ENCODE measurements around the gene LCTL.
"Not testable (repeated sequence)": the region's sequence is repeated elsewhere in the genome, so short reads cannot be mapped to it uniquely, and the experiment has no call there.

LCTL gene

DNA sequence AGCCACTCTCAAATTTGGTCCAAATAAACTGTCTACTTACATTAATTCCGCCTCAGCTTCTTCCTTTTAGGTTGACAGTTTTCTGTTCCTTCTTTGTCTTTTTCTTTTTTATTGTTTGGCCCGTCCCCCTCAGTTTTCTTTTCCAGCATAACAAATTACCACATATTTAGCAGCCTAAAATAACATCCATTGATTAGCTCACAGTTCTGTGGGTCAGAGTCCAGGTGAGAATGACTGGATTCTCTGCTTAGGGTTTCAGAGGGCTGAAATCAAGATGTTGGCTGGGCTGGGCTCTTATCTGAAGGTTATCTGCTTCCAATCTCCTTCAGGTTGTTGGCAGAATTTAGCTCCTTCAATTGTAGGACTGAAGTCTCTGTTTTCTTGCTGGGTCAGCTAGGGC, 24.6 kb upstream of the LCTL start:
- DNase-seq: no peak

DNA sequence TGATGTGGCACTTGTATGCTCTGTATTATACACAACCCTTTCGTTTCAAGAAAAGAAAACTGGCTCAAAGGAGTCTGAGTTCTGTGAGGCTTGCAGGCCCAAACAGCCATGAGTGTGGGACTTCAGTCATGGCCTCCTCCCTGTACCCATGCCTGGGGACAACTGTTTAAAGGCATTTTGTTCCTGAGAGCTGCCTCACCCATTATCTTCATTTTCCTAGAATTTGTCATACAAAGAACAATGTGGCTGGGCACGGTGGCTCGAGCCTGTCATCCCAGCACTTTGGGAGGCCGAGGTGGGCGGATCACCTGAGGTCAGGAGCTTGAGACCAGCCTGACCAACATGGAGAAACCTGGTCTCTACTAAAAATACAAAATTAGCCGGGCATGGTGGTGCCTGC, 23.6 kb upstream of the LCTL start:
- DNase-seq: not testable (repeated sequence)

DNA sequence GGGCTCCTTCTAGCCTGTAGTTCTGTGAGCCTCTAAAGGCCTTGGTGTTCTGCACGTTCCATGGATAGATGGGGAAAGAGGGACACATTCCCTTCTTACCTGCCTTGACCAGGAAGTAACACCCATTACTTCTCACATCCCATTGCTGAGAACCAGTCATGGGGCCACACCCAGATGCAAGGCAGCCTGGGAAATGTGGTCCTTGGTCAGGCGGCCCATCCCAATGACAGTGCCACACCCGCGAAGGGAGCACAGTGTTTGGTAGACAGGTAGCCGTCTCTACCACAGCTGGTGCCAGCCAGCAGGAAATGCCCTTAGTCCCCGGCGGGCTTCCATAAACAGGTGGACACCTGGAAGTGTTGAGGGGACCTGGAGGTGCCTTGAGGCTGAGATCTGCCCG, 23.2 kb upstream of the LCTL start:
- DNase-seq: no peak

DNA sequence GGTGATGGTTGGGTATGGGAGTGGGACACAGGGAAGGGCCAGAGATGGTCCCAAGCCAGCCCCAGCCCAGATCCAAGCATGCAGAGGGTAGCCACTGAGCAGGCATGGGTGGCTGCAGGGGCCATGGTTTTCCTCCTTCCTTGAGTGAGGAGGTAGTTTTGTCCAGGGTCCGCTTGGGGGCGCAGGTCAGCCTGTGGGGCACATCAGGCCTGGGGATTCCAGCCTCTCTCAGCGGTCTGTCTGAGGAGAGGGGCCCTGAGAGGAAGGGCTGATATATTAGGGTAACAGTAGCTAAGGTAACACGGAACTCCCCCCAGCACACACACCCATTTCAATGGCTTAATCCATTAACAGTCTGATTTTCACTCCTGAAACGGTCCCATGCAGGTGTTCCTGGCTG, 22.7 kb upstream of the LCTL start:
- no peak for DNase-seq

DNA sequence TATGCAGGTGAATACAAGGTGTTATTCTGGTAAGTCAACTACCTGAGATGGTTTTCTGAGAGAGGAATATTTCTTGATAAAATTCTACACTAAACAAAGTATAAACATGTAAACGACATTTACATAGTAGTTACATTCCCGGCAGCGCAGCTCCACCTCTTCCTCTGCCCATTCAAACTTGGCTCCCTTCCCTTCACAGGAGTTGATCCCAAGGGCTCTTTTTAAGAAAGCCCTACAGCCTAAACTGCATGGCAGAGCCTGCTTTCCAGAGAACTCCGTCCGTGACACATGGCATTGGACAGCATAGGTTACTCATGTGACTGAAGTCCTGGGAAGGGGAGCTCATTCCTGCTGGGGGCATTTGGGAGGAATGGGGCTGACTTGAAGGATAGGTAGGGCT, 22.0 kb upstream of the LCTL start:
- DNase-seq: no peak

DNA sequence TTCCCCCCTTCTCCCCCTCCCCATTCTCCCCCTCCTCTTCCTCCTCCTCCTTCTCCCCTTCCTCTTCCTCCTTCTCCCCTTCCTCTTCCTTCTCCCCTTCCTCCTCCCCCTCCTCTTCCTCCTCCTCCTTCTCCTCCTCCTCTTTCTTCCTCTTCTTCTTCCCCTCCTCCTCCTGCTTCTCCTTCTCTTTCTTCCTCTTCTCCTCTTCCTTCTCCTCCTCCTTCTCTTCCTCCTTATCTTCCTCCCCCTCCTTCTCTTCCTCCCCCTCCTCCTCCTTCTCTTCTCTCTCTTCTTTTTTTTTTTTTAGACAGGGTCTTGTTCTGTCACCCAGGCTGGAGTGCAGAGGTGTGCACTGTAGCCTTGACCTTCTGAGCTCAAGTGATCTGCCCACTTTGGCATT, 21.2 kb upstream of the LCTL start:
- DNase-seq: no peak

DNA sequence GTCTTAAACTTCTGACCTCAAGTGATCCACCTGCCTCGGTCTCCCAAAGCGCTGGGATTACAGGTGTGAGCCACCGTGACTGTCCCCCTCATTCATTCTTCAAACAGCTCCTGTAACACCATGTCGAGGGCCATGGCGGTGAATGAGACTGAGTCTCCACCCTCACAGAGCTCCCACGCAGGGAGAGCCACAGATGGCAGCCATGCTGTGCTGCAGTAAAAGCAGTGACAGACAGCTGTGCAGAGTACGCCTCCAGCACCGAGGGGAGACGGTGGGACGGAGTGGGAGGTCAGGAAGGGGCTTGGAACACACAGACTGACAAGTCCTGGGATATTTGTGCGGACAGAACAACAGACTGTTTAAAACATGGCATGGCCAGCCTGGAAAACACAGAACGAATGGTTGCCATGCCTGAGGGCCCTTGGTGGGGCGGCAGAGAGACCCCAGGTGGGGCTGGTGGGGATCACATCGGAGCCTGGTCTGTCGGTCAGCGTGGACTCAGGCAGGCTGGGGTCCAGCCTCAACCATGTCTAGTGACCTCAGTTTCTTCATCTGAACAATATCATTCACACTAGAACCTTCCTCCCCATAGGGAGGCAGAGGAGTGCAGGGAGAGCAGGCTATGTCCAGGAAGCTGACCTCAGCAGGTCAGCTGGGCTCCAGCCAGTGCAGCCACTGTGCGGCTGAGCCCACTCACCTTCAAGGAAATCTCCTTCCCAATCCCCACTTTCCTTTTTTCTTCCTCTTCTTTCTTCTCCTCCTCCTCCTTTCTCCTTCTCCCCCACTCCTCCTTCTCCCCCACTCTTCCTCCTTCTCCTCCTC, 20.6 kb upstream of the LCTL start:
- DNase-seq: no peak

DNA sequence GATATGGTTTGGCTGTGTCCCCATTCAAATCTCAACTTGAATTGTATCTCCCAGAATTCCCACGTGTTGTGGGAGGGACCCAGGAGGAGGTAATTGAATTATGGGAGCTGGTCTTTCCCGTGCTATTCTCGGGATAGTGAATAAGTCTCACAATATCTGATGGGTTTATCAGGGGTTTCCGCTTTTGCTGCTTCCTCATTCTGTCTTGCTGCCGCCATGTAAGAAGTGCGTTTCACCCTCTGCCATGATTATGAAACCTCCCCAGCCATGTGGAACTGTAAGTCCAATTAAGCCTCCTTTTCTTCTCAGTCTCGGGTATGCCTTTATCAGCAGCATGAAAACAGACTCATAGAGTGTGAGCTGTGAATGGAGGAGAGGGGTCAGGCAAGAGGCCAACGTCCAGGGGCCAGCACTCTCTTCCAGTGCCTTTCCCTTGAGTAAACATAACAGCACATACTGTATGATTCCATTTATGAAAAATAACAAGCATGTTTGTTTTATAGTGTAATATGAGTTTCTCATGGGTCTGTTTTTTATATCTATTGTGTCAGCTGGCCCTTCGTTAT, 16.3 kb upstream of the LCTL start:
- DNase-seq: no peak

DNA sequence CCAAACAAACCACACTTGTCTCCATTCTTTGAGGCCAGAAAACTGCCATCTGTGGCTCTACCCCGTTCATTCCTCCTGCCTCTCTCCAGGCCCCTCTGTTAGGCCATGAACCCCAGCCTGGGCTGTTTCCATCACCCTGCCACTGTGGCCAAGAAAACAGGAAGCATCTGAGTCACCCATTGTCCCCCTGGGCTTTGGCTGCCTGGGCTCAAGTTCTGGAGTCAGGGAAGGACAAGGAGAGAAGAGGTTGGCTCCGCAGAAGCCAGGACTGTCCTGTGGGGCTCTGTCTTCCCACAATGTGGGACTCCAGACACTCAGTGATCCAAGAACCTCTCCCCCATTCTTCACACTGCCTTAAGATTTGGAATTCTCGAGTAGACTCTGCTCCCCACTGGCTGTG, 14.8 kb upstream of the LCTL start:
- DNase-seq: no peak

DNA sequence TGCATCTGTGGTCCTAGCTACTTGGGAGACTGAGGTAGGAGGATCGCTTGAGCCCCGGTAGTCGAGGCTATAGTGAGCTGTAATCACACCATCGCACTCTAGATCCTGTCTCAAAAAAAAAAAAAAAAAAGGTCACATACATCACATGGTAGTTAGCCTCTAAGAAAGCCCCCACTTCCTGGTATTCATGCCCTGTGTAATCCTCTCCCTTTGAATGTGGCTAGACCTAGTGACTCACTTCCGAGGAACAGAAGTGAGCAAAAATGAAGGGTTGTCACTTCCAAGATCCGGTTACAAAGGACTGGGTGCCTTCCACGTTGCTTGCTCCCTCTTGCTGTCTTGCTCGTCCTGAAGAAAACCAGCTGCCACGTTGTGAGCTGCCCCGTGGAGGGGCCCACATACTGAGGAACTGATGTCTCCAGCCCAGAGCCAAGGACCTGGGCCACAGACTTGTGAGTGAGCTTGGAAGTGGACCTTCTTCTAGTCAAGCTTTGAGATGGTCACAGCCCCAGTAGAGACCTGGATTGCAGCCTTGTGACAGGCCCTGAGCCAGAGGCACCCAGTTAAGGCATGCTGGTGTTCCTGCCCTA, 12.6 kb upstream of the LCTL start:
- no peak for DNase-seq

DNA sequence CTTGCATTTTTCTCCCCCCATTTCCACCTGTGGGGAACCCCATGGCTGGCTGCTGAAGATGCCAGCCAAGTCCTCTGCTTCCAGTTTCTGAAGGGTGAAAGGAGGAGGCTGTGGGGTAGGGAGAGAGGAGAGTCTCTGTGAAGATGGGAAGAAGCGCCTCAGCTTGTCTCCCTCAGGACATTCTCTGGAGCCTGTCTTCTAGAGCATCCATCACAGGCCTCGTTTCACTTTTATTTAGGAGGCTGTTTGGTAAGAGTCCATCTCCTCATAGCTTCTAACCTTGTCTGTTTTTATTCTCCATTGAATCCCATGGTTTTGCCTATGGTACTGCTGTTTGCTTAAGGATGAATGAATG, 8.8 kb upstream of the LCTL start:
- DNase-seq: no peak

DNA sequence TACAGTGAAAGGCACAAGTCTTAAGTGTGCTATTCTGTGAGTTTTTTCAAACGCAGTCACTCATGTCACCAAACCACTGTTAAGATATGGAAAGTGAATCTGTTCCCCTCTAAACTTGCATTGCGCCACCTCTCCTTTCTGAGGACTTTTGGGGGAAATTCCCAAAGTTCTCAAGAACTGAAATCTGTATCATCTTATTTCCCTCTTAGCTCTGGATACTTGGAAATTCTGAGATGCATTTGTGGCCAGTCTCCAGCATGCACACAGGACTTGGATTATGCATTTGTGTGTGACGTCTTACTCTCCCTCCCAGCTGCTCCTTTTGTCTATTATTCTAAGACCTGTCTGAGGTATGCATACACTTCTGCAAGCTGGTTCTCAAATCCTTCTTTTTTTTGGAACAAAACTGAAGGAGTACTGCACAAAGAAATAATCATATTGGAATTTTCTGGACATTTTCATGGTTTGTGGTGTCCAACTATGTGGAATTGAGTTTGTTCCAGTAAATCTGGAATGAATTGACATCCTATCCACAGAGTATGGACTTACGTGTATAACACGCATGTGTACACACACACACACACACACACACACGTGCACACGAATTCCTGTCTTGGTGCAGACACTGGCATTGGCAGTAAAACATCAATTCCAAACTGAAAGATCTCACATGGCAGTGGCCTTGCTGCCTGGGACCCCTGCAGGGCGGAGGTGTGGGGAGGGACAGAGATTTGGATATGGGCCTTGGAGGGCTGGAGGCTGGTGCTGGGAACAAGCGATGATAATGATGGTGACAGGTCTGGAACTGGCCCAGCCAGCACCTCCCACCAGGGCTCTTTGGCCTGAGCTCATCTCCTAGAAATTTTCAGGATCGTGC, 8.2 kb upstream of the LCTL start:
- DNase-seq: no peak

DNA sequence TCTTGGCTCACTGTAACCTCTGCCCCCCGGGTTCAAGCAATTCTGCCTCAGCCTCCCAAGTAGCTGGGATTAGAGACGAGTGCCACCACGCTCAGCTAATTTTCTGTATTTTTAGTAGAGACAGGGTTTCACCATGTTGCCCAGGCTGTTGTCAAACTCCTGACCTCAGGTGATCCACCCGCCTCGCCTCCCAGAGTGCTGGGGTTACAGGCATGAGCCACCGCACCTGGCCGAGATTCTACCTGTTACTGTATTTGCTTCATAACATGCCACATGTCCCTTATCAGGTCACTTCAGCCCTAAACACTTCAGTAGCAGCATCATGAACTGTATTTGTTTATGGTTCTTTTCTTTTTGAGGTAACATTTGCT, 7.5 kb upstream of the LCTL start:
- DNase-seq: no peak

DNA sequence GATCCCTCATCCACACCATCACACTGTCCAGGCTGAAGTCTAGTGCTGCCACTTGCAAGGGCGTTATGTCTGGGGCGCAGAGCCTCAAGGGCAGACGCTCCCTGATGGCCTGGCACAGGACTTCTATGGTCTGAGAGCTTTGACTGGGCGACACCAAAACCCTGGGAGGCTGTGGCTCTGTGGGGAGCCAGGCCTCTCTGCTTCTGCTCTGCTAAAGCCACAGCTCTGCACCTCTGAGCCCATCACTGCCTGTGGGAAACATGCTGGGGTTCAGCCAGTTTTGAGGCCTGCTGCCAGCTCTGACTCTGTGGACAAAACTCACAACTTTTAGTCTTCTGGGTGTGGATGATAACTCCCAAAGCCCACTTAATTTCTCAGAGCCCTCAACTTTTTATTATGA, 6.3 kb upstream of the LCTL start:
- DNase-seq: no peak

DNA sequence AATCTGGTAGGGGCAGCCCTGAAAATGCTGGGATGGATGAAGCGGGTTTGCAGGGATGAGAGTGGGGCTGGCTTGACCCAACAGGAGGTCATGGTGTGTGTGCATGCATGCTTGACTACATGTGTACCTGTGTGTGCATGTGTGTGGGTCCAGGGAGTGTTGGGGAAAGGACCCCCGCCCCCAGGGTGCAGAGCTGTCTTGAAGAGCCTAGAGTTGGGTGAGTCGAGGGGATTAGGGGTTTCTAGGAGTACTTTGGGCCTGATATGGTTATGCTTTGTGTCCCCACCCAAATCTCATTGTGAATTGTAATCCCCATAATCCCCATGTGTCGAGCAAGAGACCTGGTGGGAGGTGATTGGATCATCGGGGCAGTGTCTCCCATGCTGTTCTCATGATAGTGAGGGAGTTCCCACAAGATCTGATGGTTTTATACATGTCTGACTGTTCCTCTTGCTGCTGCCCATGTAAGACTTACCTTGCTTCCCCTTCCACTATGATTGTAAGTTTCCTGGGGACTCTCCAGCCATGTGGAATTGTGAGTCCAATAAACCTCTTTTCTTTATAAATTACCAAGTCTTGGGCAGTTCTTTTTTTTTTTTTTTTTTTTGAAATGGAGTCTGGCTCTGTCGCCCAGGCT, 5.2 kb upstream of the LCTL start:
- no peak for DNase-seq

DNA sequence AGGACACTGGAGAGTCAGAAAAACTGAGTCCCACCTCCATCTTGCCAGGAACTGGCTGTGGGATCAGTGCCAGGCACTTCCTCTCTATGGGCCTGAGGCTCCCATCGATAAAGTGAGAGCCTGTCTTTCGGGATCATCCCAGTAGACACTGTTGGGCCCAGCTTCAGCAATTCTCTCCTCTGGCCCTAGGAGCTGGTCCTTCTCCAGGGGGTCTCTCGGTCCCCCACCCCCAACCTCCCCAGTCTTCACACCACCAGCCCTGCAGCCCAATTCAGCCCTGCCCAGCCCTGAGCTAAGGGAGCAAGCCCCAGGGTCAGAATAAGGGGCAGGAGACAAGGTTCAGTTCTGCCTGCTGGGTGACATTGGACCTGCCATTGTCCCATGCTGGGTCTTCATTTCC, 4.5 kb upstream of the LCTL start:
- DNase-seq: no peak

DNA sequence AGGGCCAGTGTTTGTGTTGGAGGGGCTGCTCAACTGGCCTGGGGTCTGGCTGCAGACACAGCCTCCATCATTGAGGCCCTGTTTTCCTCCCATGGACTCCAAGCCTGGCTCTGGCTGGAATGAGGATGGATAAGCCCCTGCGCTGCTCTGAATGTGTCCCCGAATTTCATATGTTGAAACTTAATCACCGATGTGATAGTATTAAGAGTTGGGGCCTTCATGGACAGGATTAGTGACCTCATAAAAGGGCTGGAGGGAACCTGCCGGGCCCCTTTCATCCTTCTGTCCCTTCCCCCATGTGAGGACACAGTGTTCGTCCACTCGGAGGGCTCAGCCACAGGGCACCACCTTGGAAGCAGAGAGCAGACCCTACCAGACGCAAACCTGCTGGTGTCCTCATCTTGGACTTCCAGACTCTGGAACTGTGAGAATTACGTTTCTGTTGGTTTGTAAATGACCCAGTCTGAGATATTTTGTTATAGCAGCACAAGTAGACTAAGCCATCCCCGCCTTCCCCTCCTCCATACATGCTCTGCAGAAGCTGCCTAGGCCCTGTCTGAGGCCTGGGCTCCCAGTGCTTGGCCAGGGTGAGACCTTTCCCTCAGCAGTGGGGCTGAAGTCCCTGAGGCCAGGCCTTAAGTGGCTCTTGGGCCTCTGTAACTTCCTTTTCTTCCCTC, 3.8 kb upstream of the LCTL start:
- no peak for DNase-seq

DNA sequence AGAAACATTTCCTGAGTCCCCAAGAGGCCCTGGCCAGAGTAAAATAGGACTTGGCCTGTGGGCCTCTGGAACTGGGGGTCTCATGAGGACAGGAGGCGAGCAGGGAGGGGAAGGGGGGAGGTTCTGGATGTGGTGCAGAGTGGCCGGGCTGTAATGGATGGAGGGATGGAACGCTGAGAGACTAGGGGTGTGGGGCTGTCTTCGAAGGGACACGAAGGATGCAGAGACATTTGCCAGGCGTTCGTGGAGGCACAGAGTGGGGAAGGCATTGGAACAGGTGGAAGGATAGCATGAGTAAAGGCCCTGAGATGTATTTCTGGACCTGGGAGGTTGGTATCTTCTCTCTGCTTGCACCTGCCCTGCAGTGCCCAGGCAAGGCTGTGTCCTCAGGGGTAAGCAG, 2.1 kb upstream of the LCTL start:
- DNase-seq: no peak

DNA sequence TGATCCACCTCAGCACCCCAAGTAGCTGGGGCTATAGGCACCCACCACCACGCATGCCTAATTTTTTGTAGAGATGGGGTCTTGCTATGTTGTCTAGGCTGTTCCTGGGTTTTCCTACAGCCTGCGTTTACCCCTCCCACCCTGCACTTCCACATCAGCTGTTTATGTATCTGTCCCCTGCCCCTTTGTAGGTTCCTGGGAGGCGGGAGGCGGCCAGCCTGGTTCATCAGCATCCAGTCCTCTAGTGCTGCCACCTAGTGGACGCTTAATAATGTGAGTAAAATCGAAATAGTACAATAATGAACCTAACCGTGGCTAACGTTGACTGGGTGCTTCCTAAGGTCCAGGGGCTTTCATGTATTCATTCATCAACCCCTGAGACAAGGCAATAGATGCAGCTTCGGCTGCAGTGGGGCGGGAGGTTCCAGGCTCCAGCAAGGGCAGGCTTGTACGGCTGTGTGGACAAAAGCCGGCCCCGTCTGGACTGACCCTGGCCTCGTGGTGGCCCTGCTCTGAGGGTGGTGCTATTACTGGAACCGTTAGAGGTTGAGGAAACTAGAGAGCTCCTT, 1.2 kb upstream of the LCTL start:
- peak; percentile 83 for DNase-seq

DNA sequence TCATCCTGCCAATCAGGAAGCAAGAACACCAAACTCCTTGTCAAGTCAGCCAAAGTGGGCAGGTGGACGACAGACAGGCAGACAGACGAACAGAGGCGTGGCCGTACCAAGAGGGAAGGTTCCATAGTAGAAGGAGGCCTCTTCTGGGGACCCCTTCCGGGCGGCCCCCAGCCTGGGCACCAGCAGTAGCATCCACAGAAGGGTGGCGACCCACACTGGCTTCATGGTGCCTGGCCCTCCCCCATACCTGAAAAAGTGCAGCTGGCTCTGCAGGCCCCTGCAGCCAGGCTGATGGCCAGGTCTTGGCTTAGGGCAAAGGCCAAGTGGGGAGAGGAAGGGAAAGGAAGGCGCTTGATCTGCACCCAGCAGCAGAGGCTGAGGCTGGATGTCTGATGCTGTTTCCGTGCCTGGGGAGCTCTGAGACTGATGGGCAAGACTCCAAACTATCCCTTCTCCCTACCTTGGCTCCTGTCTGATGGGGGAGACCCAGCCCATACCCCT, 607 bp downstream of the LCTL start:
- no peak for DNase-seq

DNA sequence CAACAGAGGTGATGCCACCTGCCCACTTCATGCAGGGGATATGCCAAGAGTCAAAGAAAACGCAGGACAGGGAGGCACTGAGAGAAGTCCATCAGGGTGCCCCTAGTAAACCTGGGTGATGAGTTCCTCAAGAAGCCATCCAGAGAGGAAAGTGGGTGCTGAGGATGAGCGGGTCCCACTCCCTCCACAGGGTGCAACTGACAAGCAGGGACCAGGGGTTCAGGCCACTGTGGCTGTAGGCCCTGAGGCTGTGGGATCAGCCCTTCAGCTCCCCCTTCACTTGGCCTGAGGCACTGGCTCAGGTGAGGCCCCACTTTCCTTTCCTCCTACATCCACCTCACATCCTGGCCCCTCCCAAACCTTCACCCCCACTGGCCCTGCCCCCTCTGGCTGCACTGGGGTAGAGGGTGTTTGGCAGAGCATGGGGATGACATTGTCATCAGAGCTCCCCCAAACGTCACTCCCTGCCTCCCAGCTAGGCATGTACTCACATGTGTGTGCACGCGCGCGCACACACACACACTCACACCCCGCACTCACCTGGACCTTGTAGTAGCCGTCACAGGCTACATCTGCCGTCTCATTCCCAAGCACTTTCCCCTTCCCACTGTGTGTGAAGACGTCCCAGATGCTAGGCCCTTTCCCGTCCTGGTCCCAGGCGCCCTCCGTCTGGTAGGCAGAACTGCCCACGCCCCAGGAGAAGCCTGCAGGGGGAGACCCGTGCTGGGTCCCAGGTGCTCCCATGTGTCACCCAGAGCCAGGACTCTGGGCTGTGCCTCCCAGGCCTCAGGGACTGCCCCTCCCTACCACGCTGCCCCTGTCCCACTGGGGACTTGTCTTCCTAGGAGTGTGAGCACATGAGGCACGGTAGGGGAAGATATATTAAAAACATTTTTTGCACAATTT, 1.4 kb downstream of the LCTL start:
- DNase-seq: no peak

Measured in SHP77 treated with DMSO at 0.1 percent for 48 hours (cell line).